ENCODE measurements around the gene WDR54.
"Not testable (repeated sequence)": the region's sequence is repeated elsewhere in the genome, so short reads cannot be mapped to it uniquely, and the experiment has no call there.

Gene WDR54

GRCh38 chr2:74406035-74406434, 15.5 kb upstream of the WDR54 start:
- DNase-seq (ENCODE audit: low read depth in 2 of 2): no peak

GRCh38 chr2:74407682-74408081, 13.8 kb upstream of the WDR54 start:
- no peak for DNase-seq (ENCODE audit: low read depth in 2 of 2)

GRCh38 chr2:74413001-74413698, 8.4 kb upstream of the WDR54 start:
- no peak for DNase-seq (ENCODE audit: low read depth in 2 of 2)

GRCh38 chr2:74414441-74414840, 7.1 kb upstream of the WDR54 start:
- no peak for DNase-seq (ENCODE audit: low read depth in 2 of 2)

- peak in 1 of 2 donors; percentile 19 for DNase-seq (ENCODE audit: low read depth in 2 of 2)
Observed at GRCh38 chr2:74414881-74415761, 6.4 kb upstream of the WDR54 start.

GRCh38 chr2:74415762-74416395, 5.7 kb upstream of the WDR54 start:
- DNase-seq (ENCODE audit: low read depth in 2 of 2): no peak

GRCh38 chr2:74416778-74417177, 4.8 kb upstream of the WDR54 start:
- DNase-seq (ENCODE audit: low read depth in 2 of 2): no peak

GRCh38 chr2:74417197-74417596, 4.3 kb upstream of the WDR54 start:
- DNase-seq (ENCODE audit: low read depth in 2 of 2): no peak

GRCh38 chr2:74417763-74418162, 3.8 kb upstream of the WDR54 start:
- DNase-seq (ENCODE audit: low read depth in 2 of 2): no peak

- no peak for DNase-seq (ENCODE audit: low read depth in 2 of 2)
Observed at GRCh38 chr2:74418312-74418711, 3.2 kb upstream of the WDR54 start.

- DNase-seq (ENCODE audit: low read depth in 2 of 2): no peak
Observed at GRCh38 chr2:74419345-74419744, 2.2 kb upstream of the WDR54 start.

- DNase-seq (ENCODE audit: low read depth in 2 of 2): no peak
Observed at GRCh38 chr2:74420006-74420405, 1.5 kb upstream of the WDR54 start.

- not testable (repeated sequence) for DNase-seq (ENCODE audit: low read depth in 2 of 2)
Observed at GRCh38 chr2:74420443-74421103, 957 bp upstream of the WDR54 start.

GRCh38 chr2:74423231-74424095, 1.9 kb downstream of the WDR54 start:
- no peak for DNase-seq (ENCODE audit: low read depth in 2 of 2)

- no peak for DNase-seq (ENCODE audit: low read depth in 2 of 2)
Observed at GRCh38 chr2:74424139-74424992, 2.8 kb downstream of the WDR54 start.

GRCh38 chr2:74424995-74425406, 3.5 kb downstream of the WDR54 start:
- DNase-seq (ENCODE audit: low read depth in 2 of 2): no peak

- DNase-seq (ENCODE audit: low read depth in 2 of 2): no peak
Observed at GRCh38 chr2:74425523-74425922, 4.0 kb downstream of the WDR54 start.

- DNase-seq (ENCODE audit: low read depth in 2 of 2): no peak
Observed at GRCh38 chr2:74426181-74426758, 4.7 kb downstream of the WDR54 start.

GRCh38 chr2:74427551-74427950, 6.0 kb downstream of the WDR54 start:
- DNase-seq (ENCODE audit: low read depth in 2 of 2): no peak

GRCh38 chr2:74428675-74429074, 7.1 kb downstream of the WDR54 start:
- DNase-seq (ENCODE audit: low read depth in 2 of 2): no peak
